IMR-90 (cell line): ENCODE data around the gene WDR62. TPM values are rescaled to one million over a fixed set of nuclear protein-coding genes. Genes with fewer than 3 reads are reported as not detected.

Experiments
- ATAC-seq: fragments of 200-7000 bp; cut with Tn5 transposase; 2 replicates; pipeline ENCODE4 v1.9.1; 2020; ENCODE audit warnings: low read depth, mild to moderate bottlenecking, moderate library complexity
- BruUV-seq: library from RNA; stranded (reverse); fragments of 400-500 nt; replicated peaks from 2 replicates; lab custom pipeline; 2021; lab: Mats Ljungman, UMichigan
- CTCF ChIA-PET: fragments of 300-600 bp; formaldehyde crosslinking; extraction: SDS; loops from one replicate; lab custom pipeline; 2021; ENCODE audit warnings: antibody characterized with exemption; lab: Yijun Ruan, JAX
- POLR2A ChIA-PET: fragments of 300-600 bp; sonication (Branson Sonifier 250); formaldehyde crosslinking; loops from one replicate; lab custom pipeline; 2022; ENCODE audit warnings: antibody characterized with exemption; ENCODE audit not compliant: unreplicated experiment; lab: Charles Lee
- DNase-seq: peaks from one replicate; pipeline ENCODE4 v3.0.0; 2013
- H2AFZ ChIP-seq: replicated peaks from 2 replicates; pipeline ENCODE3; 2013; ENCODE audit warnings: low read length, mild to moderate bottlenecking; ENCODE audit not compliant: poor library complexity
- H2AK5ac ChIP-seq: 2 replicates; pipeline ENCODE4 v1.6.1; 2013; ENCODE audit warnings: low read depth, low read length, inconsistent platforms
- H2AK9ac ChIP-seq: replicated peaks from 2 replicates; pipeline ENCODE3; 2013; ENCODE audit warnings: mild to moderate bottlenecking, low read depth, low read length, moderate library complexity; ENCODE audit not compliant: poor library complexity
- H2BK120ac ChIP-seq: 2 replicates; pipeline ENCODE4 v1.6.1; 2013; ENCODE audit warnings: low read depth, low read length, inconsistent platforms
- H2BK15ac ChIP-seq: 3 replicates; pipeline ENCODE4 v1.6.1; 2013; ENCODE audit warnings: low read depth, low read length, inconsistent platforms
- H2BK20ac ChIP-seq: 2 replicates; pipeline ENCODE4 v1.6.1; 2013; ENCODE audit warnings: low read depth, mild to moderate bottlenecking, inconsistent platforms, low read length, moderate library complexity
- H2BK5ac ChIP-seq: 2 replicates; pipeline ENCODE4 v1.6.1; 2013; ENCODE audit warnings: mild to moderate bottlenecking, low read depth, low read length, inconsistent platforms; ENCODE audit not compliant: poor library complexity, severe bottlenecking
- H3K14ac ChIP-seq: replicated peaks from 2 replicates; pipeline ENCODE4 v1.6.1; 2013; ENCODE audit warnings: low read depth, low read length, inconsistent platforms
- H3K18ac ChIP-seq: 2 replicates; pipeline ENCODE4 v1.6.1; 2013; ENCODE audit warnings: low read depth, low read length, control low read depth
- H3K23ac ChIP-seq: 2 replicates; pipeline ENCODE4 v1.6.1; 2013; ENCODE audit warnings: low read depth, low read length, inconsistent platforms
- H3K27ac ChIP-seq: 2 replicates; pipeline ENCODE4 v1.5.1; 2013; ENCODE audit warnings: mild to moderate bottlenecking, control low read depth, low read length; ENCODE audit not compliant: insufficient read depth
- H3K27me3 ChIP-seq: 2 replicates; pipeline ENCODE4 v1.6.1; 2013; ENCODE audit warnings: low read length; ENCODE audit not compliant: control insufficient read depth, insufficient read depth
- H3K36me3 ChIP-seq: 2 replicates; pipeline ENCODE4 v1.6.1; 2013; ENCODE audit warnings: low read length, mixed read lengths; ENCODE audit not compliant: control insufficient read depth, insufficient read depth
- H3K4ac ChIP-seq: 2 replicates; pipeline ENCODE4 v1.6.1; 2013; ENCODE audit warnings: low read depth, low read length, inconsistent platforms
- H3K4me1 ChIP-seq: 2 replicates; pipeline ENCODE4 v1.6.1; 2013; ENCODE audit warnings: low read length, mixed read lengths; ENCODE audit not compliant: control insufficient read depth, insufficient read depth
- H3K4me2 ChIP-seq: 2 replicates; pipeline ENCODE4 v1.6.1; 2013; ENCODE audit warnings: low read depth, mild to moderate bottlenecking, control low read depth, low read length, moderate library complexity
- H3K4me3 ChIP-seq: 2 replicates; pipeline ENCODE4 v1.5.1; 2013; ENCODE audit warnings: low read depth, mild to moderate bottlenecking, control low read depth, low read length, moderate library complexity; ENCODE audit not compliant: insufficient read depth
- H3K56ac ChIP-seq: 2 replicates; pipeline ENCODE4 v1.6.1; 2013; ENCODE audit warnings: low read length, inconsistent platforms; ENCODE audit not compliant: insufficient read depth; ENCODE audit errors: extremely low read depth
- H3K79me1 ChIP-seq, 2 experiments: 2 replicates each; pipeline ENCODE4 v1.6.1; 2013; ENCODE audit warnings: low read length in 2 of 2, inconsistent platforms in 1 of 2, low read depth in 1 of 2
- H3K9ac ChIP-seq: 2 replicates; pipeline ENCODE4 v1.6.1; 2013; ENCODE audit warnings: low read depth, low read length, control low read depth
- H3K9me1 ChIP-seq: 2 replicates; pipeline ENCODE4 v1.6.1; 2013; ENCODE audit warnings: low read length, inconsistent platforms; ENCODE audit not compliant: insufficient read depth
- H3K9me3 ChIP-seq: 2 replicates; pipeline ENCODE4 v1.6.1; 2013; ENCODE audit warnings: low read length; ENCODE audit not compliant: control insufficient read depth, insufficient read depth
- H4K20me1 ChIP-seq: 2 replicates; pipeline ENCODE4 v1.6.1; 2013; ENCODE audit warnings: low read length, inconsistent platforms; ENCODE audit not compliant: insufficient read depth
- H4K5ac ChIP-seq: 2 replicates; pipeline ENCODE4 v1.6.1; 2013; ENCODE audit warnings: mild to moderate bottlenecking, low read depth, low read length, control low read depth
- H4K8ac ChIP-seq, 2 experiments: 2 replicates each; pipeline ENCODE4 v1.6.1; 2013; ENCODE audit warnings: low read depth in 2 of 2, low read length in 2 of 2, control low read depth in 1 of 2, inconsistent platforms in 1 of 2
- H4K91ac ChIP-seq: 2 replicates; pipeline ENCODE4 v1.6.1; 2013; ENCODE audit warnings: low read depth, low read length, inconsistent platforms; ENCODE audit not compliant: insufficient read depth
- BHLHE40 ChIP-seq: fragments of 150-350 bp; IDR thresholded peaks from 2 replicates; pipeline ENCODE4 v1.6.1; 2016; ENCODE audit warnings: mild to moderate bottlenecking, low read depth, low read length
- CHD1 ChIP-seq: IDR thresholded peaks from 2 replicates; pipeline ENCODE4 v1.6.1; 2012; ENCODE audit warnings: low read depth, low read length, improper control_type of control experiment
- FOS ChIP-seq: fragments of 150-350 bp; IDR thresholded peaks from 2 replicates; pipeline ENCODE4 v1.6.1; 2016; ENCODE audit warnings: low read depth, low read length
- MAFK ChIP-seq: IDR thresholded peaks from 2 replicates; pipeline ENCODE4 v1.6.1; 2012; ENCODE audit warnings: low read depth, low read length, improper control_type of control experiment
- MAZ ChIP-seq: IDR thresholded peaks from 2 replicates; pipeline ENCODE4 v1.6.1; 2012; ENCODE audit warnings: low read depth, mild to moderate bottlenecking, low read length, improper control_type of control experiment, moderate library complexity, borderline replicate concordance
- MXI1 ChIP-seq: IDR thresholded peaks from 2 replicates; pipeline ENCODE4 v1.6.1; 2012; ENCODE audit warnings: low read depth, mild to moderate bottlenecking, low read length, moderate library complexity, borderline replicate concordance
- NFE2L2 ChIP-seq: fragments of 150-350 bp; IDR thresholded peaks from 2 replicates; pipeline ENCODE4 v1.6.1; 2016; ENCODE audit warnings: low read depth, mild to moderate bottlenecking, low read length
- POLR2A ChIP-seq: IDR thresholded peaks from 2 replicates; pipeline ENCODE4 v1.6.1; 2012; ENCODE audit warnings: mild to moderate bottlenecking, low read depth, low read length
- RCOR1 ChIP-seq: IDR thresholded peaks from 2 replicates; pipeline ENCODE4 v1.6.1; 2012; ENCODE audit warnings: mild to moderate bottlenecking, low read length, improper control_type of control experiment; ENCODE audit not compliant: insufficient replicate concordance
- RFX5 ChIP-seq: IDR thresholded peaks from 2 replicates; pipeline ENCODE4 v1.8.0; 2012; ENCODE audit warnings: low read depth, mild to moderate bottlenecking, low read length, moderate library complexity
- SMC3 ChIP-seq: fragments of 150-350 bp; IDR thresholded peaks from 2 replicates; pipeline ENCODE4 v1.6.1; 2016; ENCODE audit warnings: low read depth, mild to moderate bottlenecking, antibody characterized with exemption, low read length, moderate library complexity
- WGBS, 2 experiments: methylation state at CpG; one replicate each; pipeline versions ENCODE4 v1.1.5 to v1.1.7; 2013; ENCODE audit warnings: missing lambda C conversion rate in 2 of 2; ENCODE audit not compliant: insufficient read length in 1 of 2; ENCODE audit errors: extremely low coverage in 2 of 2; 5-methylcytosine and 5-hydroxymethylcytosine counted together
- dilution Hi-C: fragments of 300-500 bp; cut with HindIII; formaldehyde crosslinking; loops from one replicate; pipeline ENCODE4 v1.14.3; 2018; ENCODE audit warnings: low sequenced_read_pairs; ENCODE audit not compliant: unreplicated experiment
- in situ Hi-C: fragments of 300-500 bp; cut with MboI; formaldehyde crosslinking; loops from 3 replicates; pipeline ENCODE4 v1.14.3; 2019; ENCODE audit warnings: low sequenced_read_pairs, inconsistent platforms, mixed read lengths
- intact Hi-C: fragments of 100-400 bp; cut with micrococcal nuclease; formaldehyde crosslinking; loops from 2 replicates; pipeline ENCODE4 v1.10.0; 2022
- polyA plus RNA-seq, 3 experiments: library from polyadenylated mRNA; depleted of rRNA; stranded (reverse); fragments of >200 nt; gene quantifications; 2 replicates each; pipeline ENCODE4 v1.2.3, GENCODE V29; 2012; ENCODE audit warnings: low replicate concordance in 1 of 3
- total RNA-seq: library from RNA; depleted of rRNA; stranded (reverse); fragments of >200 nt; gene quantifications from 2 replicates; pipeline ENCODE4 v1.2.3, GENCODE V29; 2012
- TF ChIP-seq, protein P1 (sequence below): fragments of 150-350 bp; IDR thresholded peaks from 2 replicates; pipeline ENCODE4 v1.6.1; 2017; ENCODE audit warnings: mild to moderate bottlenecking, antibody characterized with exemption, low read length, low read depth
- TF ChIP-seq, protein P2 (sequence below): conservative IDR thresholded peaks from 2 replicates; pipeline ENCODE4 v1.5.1; 2012; ENCODE audit warnings: mild to moderate bottlenecking, low read depth, low read length, improper control_type of control experiment
- TF ChIP-seq, protein P3 (sequence below): fragments of 150-350 bp; IDR thresholded peaks from 2 replicates; pipeline ENCODE4 v1.6.1; 2016; ENCODE audit warnings: low read depth, mild to moderate bottlenecking, low read length, moderate library complexity, borderline replicate concordance

Gene WDR62
- total and polyA plus RNA-seq, 2 of the 4 experiments (the other 2 are of a cell fraction) = 4.5 to 7.0 TPM

DNA sequence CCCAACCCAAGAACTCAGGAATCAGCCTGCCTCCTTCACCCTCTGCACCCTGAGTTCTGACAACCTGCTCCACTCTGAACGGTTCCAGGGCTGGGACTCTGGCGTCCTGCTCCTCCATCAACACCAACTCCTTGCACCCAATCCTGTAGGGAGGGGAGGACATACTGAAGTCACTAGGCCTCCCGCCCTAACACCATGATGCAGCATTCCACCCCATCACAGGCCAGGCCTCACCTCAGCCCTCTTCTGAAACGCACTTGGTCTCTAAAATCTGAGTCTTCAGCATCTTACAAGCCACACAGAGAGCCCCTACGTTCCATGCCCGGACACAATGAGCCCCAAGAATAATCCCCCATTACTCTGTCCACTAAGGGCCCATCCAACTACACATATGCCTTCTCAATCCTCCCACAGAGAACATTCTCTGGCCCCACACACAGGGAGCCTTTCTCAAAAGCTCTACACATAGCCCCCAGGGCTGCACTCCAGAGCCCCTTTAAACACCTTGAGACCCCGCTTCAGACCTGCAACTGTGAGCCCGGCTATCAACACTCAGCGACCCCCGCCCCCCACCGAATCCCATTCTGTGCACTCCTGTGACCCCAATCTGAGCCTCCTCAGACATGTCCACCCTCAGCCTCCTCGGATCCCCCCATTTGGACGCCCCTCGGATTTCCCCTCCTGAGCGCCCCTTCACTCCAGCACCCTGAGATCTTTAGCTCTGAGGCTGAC is 41.3 kb upstream of the WDR62 start:
- Histone ChIP-seq H4K8ac (peak overlapping the region; percentile 21 to 96; a peak in 3 of 4 replicates), H3K18ac (no peak overlapping the region), H4K5ac (peak overlapping the region; percentile 65; the same call in 1 of the 2 replicates), H3K4me3 (peak overlapping the region; percentile 88), H3K79me1 (peaks cover 7 to 14% of the 10 kb centered on the region in 2 experiments; a peak in 3 of 4 replicates), H3K56ac (peak overlapping the region; percentile 92; the same call in 1 of the 2 replicates), H3K14ac (peak overlapping the region; percentile 30), H3K4ac (peak overlapping the region; percentile 53), H2BK15ac (no peak overlapping the region), H2BK20ac (no peak overlapping the region), H3K27ac (peak overlapping the region; percentile 73), H2AFZ (peak overlapping the region; percentile 97), H2BK5ac (peak overlapping the region; percentile 47), H4K20me1 (no peaks in the 10 kb centered on the region), H3K9ac (peak overlapping the region; percentile 84), H2AK9ac (peak overlapping the region; percentile 84), H3K4me1 (peaks cover 7% of the 10 kb centered on the region; the same call in 1 of the 2 replicates), H3K23ac (peak overlapping the region; percentile 39; the same call in 1 of the 2 replicates), H3K4me2 (peak overlapping the region; percentile 98), H3K9me1 (peaks cover 6% of the 10 kb centered on the region), H3K27me3 (no peaks in the 10 kb centered on the region), H2AK5ac (peak overlapping the region; percentile 56), H3K36me3 (peaks cover 19% of the 10 kb centered on the region), H4K91ac (0 out of 2 replicates have a peak overlapping the region, but pooled peaks have one; percentile 13), H2BK120ac (no peak overlapping the region), H3K9me3 (no peaks in the 10 kb centered on the region)
- no TSS peak for BruUV-seq
- 20% methylated on average over 12 of the region's 15 CpGs; no CpG with 5 or more reads in 1 of the 2 experiments for WGBS, 2 experiments
- no peak for DNase-seq
- intact Hi-C loops = loop anchor here (1.0 kb wide), 1 partner anchor 41 kb away; the partner anchor contains the start of genes THAP8 and WDR62
- dilution Hi-C loops = no loop called here
- ChIA-PET POLR2A (no interaction called here), CTCF (no interaction called here)
- no peak for ATAC-seq
- in situ Hi-C loops = no loop called here
- TF ChIP-seq MAFK (no peak), SMC3 (no peak), MXI1 (no peak), FOS (no peak), MAZ (no peak), CHD1 (no peak), RFX5 (no peak), NFE2L2 (no peak), BHLHE40 (no peak), POLR2A (no peak), RCOR1 (no peak)
- TF ChIP-seq, protein P1, sequence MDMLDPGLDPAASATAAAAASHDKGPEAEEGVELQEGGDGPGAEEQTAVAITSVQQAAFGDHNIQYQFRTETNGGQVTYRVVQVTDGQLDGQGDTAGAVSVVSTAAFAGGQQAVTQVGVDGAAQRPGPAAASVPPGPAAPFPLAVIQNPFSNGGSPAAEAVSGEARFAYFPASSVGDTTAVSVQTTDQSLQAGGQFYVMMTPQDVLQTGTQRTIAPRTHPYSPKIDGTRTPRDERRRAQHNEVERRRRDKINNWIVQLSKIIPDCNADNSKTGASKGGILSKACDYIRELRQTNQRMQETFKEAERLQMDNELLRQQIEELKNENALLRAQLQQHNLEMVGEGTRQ = no peak
- TF ChIP-seq, protein P2, sequence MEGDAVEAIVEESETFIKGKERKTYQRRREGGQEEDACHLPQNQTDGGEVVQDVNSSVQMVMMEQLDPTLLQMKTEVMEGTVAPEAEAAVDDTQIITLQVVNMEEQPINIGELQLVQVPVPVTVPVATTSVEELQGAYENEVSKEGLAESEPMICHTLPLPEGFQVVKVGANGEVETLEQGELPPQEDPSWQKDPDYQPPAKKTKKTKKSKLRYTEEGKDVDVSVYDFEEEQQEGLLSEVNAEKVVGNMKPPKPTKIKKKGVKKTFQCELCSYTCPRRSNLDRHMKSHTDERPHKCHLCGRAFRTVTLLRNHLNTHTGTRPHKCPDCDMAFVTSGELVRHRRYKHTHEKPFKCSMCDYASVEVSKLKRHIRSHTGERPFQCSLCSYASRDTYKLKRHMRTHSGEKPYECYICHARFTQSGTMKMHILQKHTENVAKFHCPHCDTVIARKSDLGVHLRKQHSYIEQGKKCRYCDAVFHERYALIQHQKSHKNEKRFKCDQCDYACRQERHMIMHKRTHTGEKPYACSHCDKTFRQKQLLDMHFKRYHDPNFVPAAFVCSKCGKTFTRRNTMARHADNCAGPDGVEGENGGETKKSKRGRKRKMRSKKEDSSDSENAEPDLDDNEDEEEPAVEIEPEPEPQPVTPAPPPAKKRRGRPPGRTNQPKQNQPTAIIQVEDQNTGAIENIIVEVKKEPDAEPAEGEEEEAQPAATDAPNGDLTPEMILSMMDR = no peak
- TF ChIP-seq, protein P3, sequence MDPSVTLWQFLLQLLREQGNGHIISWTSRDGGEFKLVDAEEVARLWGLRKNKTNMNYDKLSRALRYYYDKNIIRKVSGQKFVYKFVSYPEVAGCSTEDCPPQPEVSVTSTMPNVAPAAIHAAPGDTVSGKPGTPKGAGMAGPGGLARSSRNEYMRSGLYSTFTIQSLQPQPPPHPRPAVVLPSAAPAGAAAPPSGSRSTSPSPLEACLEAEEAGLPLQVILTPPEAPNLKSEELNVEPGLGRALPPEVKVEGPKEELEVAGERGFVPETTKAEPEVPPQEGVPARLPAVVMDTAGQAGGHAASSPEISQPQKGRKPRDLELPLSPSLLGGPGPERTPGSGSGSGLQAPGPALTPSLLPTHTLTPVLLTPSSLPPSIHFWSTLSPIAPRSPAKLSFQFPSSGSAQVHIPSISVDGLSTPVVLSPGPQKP = no peak
